ENCODE results near the gene NAGK.
"Not testable (repeated sequence)": the region's sequence is repeated elsewhere in the genome, so short reads cannot be mapped to it uniquely, and the experiment has no call there.

NAGK gene

GRCh38 chr2:71068218-71069035, at the start of gene NAGK:
Gene NAGK (plus strand): TSS chr2:71068648. CDS start chr2:71068684, 36 bp downstream.
- peak; percentile 92 for DNase-seq

DNA sequence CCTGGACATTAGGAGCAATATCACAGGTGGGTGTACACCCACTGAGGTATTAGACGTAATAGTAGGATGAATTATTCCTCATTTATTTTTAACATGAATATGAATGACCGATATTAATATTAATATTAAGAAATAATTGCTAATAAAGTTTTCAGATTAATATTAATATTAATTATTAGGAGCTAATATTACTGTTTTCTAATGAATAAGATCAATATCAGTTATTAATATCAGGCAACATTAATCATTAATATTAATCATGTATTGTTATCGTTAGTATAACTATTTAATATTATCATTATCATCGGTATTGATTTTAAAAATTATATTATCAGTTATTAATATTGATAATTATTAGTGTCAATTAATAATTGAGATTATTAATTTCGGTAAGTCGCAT, 48.5 kb upstream of the NAGK start:
- not testable (repeated sequence) for DNase-seq

DNA sequence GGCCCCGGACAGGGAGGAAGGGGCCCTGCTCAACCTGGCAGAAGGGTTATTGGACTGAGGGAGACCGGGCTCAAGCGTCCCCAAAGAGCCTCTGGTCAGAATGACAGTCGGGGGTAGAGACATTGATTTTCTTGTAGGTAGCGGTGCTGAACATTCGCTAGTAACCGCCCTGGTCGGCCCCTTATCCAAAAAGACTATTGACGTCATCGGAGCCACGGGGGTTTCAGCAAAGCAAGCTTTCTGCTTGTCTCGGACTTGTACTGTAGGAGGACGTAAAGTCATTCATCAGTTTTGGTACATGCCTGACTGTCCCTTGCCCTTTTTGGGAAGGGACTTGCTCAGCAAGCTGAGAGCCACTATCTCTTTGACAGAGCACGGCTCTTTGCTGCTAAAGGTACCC, 47.1 kb upstream of the NAGK start:
- not testable (repeated sequence) for DNase-seq

DNA sequence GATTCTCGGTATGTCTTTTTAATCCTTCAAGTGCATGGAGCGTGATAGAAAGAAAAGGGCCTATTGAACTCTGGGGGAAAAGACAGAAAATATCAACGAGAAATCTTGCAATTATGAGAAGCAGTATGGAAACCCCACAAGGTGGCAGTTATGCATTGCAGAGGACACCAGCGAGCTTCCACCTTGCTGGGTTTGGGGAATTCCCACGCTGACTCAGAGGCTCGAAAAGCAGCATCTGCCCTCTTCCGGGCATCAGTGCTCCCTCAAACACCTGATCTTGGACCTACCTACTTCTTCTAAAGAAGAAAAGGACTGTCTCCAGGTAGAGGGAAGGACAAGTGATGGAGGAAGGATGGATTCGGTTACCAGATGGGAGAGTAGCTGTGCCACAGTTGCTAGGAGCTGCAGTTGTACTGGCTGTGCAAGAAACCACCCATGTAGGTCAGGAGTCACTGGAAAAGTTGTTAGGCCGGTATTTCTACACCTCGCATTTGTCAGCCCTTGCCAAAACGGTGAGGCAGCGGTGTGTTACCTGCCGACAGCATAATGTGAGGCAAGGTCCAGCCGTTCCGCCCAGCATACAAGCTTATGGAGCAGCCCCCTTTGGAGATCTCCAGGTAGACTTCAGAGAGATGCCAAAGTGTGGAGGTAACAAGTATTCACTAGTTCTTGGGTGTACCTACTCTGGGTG, 44.8 kb upstream of the NAGK start:
- peak; percentile 66 for DNase-seq

DNA sequence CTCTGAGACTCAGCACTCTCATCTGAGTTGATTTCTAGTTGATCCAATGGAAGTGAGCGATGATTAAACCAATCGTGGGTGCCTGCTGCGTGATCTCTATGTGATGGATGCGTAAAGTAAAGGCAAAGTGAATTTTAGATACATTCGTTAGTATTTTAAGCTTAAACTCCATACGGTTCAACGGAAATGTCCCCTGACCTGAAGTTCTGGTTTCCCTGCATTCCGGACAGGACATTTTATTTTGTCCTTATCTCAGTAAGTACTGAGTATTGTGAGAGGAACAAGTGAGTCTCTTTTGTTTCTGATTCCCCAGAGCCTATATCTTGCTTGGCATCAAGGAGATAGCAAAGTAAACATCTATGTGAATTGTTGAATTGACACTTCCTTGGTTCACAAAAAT, 32.2 kb upstream of the NAGK start:
- not testable (repeated sequence) for DNase-seq

DNA sequence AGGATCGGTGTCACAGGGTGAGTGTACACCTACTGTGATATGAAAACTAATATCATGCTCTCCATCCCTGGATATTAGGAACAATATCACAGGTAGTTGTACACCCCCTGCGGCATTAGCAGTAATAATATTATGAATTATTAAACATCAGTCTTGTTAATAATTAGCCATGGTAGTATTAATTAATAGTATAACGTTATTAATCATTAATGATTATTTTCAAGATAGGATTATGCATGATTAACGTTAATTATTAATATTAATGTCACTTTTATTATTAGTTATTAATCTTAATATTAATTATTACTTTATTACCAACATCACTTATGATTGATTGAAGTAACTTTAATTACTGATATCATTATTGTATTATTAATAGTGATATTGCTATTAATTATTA, 26.2 kb upstream of the NAGK start:
- no peak for DNase-seq

GRCh38 chr2:71043531-71044407, 24.7 kb upstream of the NAGK start:
- no peak for DNase-seq

DNA sequence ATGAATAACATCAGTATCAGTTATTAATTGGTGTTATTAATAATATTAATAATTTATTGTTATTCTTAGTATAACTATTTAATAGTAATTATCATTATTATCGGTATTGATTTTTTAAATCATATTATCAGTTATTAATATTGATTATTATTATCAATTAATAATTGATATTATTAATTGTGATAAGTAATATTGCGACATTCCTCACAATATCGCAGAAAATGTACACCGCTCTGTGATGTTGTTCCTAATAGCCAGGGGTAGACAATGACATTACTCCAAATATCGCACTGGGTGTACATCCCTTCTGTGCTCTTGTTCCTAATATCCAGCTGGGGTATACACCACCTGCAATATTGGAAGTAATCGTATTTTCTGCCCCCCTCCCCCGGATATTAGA, 23.3 kb upstream of the NAGK start:
- DNase-seq, result no peak

- DNase-seq, result no peak
These were observed 22.4 kb upstream of the NAGK start for GRCh38 chr2:71045865-71046548.

GRCh38 chr2:71048096-71048495, 20.4 kb upstream of the NAGK start:
- DNase-seq, result no peak

GRCh38 chr2:71049704-71050360, 18.6 kb upstream of the NAGK start:
- DNase-seq, result peak; percentile 50

DNA sequence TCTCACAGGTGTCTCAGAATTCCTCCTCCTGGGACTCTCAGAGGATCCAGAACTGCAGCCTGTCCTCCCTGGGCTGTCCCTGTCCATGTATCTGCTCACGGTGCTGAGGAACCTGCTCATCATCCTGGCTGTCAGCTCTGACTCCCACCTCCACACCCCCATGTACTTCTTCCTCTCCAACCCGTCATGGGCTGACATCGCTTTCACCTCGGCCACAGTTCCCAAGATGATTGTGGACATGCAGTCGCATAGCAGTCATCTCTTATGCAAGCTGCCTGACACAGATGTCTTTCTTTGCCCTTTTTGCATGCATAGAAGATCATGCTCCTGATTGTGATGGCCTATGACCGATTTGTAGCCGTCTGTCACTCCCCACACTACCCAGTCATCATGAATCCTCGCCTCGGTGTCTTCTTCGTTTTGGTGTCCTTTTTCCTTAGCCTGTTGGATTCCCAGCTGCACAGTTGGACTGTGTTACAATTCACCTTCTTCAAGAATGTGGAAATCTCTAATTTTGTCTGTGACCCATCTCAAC, 13.2 kb upstream of the NAGK start:
- DNase-seq, result not testable (repeated sequence)

- DNase-seq, result no peak
These were observed 8.2 kb upstream of the NAGK start for GRCh38 chr2:71060211-71060610.

GRCh38 chr2:71060871-71061270, 7.6 kb upstream of the NAGK start:
- DNase-seq, result no peak

- no peak for DNase-seq
These were observed 5.2 kb upstream of the NAGK start for GRCh38 chr2:71063216-71063615.

DNA sequence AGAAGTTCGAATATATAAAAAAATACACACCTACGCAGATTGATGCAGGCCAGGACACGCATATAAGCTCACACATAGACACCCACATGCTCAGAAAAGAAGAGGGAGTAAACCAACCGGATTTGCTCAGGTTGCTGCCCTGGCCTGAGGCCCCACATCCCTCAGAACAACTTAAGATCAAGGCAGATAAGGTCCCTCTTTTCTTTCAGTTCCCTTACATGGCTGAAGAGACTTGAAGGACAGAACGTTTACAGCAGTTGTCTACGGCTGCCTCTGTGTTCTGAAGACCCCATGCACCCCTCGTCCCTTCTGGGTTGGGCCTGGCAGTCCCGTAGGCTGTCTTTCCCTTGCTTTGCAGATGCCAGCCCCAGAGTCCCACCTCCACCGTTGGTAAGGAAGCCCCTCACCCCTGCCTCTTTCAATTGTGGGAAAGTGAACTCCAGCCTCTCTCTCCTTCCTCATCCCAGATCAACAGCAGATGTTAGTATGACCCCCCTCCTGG, 4.3 kb upstream of the NAGK start:
- no peak for DNase-seq

GRCh38 chr2:71064754-71065621, 3.5 kb upstream of the NAGK start:
- DNase-seq, result no peak

- no peak for DNase-seq
These were observed 1.6 kb upstream of the NAGK start for GRCh38 chr2:71066856-71067255.

DNA sequence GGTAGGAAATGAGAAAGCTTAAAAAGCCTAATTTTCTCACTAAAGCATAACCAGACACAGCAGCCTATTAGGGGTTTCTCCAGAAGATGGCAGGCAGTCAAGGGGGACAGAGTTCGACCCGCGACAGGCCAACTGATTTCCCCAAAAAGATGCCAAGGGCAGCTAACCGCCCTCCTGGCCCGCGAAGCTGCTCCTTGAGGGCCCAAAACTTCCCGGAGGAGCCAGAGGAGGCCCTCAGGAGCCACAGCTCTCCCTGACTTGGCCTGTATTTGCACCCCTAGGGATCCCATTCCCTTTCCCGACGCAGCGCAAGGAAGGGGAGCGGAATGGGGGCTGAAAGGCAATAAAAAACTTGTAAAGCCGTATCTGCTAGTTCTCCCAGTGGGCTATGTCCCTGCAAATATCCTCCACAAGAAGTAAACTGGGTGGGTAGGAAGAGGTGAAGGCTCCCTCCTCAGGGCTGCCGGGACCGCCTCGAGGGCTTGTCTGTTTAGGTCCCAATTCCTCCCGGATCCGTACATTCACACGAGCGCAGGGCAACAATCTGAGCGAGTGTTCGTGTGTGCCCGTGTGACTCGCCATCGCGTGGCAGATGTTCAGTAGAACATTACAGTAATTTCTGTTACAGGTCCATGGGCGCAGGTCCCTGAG, 756 bp upstream of the NAGK start:
- no peak for DNase-seq

DNA sequence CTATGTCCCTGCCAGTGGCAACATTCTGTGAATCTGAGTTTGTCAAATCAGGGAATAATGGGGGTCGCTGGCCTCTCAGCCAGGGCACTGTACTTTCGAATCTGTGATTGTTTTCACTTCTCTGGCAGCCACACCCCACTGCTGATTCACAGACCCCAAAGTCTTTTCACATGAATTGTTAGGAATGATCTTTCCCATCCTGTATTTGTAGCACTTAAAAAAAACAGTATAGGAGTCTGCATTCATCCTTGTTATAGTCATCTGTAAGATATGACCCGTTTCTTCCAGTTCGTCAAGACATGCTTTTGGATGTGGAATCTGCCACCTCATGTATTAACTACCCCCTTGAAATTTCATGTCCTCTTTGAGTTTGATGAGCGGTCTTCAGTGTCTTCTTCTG, 928 bp downstream of the NAGK start:
- no peak for DNase-seq
